AG10803 (cell line): ENCODE measurements around the gene PITPNC1.

Source experiments
- DNase-seq: peaks from one replicate; pipeline ENCODE4 v3.0.0; 2010; ENCODE audit warnings: low read depth
- H3K4me3 ChIP-seq: 2 replicates; pipeline ENCODE4 v1.5.1; 2011; ENCODE audit warnings: mild to moderate bottlenecking, low read length, control low read depth
- CTCF ChIP-seq: conservative IDR thresholded peaks from 2 replicates; pipeline ENCODE4 v1.5.1; 2011; ENCODE audit warnings: mild to moderate bottlenecking, low read length, control low read depth, inconsistent platforms

PITPNC1 gene

DNA sequence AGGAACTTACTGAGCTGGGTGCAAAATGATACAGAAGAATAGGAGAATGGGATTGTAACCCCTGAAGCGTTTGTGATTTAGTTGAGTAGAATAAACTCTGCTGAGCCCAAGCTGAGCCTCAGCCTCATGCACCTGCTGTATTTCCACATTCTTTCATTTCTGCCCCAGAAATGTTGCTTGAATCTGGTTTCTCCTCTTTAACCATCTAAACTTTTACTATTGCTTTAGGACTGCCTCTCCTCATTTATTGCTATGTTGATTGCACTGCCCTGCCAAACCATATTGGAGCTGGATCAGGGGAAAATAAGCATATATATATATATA, 64.8 kb downstream of the PITPNC1 start:
- TF ChIP-seq CTCF, result no peak
- no peak overlapping the region for H3K4me3 ChIP-seq
- DNase-seq, result no peak

DNA sequence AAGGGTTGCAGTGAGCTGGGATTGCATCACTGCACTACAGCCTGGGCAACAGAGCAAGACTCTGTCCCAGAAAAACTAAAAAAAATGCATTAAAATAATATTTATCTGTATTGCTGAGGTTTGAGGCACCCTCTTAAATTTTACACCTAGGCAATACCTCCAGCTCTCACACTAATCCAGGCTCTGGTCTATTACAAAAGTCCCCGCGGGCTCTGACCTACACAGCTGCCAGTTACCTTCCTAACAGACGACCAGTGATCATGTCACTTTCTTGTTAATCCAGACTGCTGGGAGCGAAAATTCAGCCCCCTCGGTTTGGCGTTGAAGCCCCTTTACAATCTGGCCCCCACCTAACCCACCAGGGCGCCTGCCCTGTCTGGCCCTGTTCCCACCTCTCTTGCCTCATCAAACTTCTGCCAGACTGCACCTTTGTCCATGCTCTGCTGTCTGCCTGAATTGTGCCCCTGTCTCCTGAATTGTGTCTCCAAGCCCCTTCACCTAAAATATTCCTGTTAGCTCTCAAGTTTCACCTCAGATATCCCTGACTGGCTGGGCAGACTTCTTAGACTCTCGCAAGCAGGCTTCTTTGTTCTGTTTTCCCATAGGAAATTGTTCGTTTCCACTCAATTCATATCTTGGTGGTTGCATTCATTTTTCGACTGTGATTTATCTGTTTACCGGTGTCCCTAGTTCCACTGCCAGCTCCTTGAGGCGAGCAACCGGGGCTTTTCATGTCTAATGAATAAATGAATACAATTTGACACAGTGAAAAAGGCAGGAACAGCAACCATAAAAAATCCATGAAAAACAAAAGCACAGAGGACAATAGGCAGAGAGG, 65.9 kb downstream of the PITPNC1 start:
- H3K4me3 ChIP-seq, result no peak overlapping the region
- no peak for DNase-seq
- no peak for TF ChIP-seq CTCF

DNA sequence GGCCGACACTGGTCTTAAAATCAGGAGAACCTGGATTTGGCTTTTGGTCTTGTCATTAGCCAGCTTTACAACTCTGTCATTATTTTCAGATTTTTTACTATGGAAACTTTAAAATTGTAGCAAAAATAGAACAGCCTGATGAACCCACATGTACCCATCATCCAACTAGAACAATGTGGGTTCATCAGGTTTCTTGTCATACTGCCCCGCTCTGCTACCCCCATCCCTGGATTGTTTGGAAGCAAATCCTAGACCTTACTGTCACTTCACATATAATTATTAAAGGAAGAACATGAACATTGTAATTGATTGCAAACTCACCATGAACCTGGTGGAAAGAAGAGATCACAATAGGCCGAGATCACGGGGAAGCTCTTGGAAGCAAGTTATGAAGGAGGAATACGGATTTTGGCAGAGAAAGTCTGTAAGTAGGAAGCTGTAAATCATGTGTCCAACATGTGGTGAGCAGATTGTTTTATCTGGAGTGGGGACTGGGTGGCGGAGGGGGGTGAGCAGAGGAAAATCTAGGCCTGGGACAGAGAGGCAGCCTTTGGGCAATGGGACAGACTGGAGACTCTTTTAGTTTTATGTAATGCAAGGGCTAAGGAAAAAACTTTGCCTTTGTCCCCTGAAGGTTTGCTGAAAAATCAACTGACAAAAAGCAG, 67.0 kb downstream of the PITPNC1 start:
- DNase-seq, result peak; percentile 87
- no peak overlapping the region for H3K4me3 ChIP-seq
- no peak for TF ChIP-seq CTCF

DNA sequence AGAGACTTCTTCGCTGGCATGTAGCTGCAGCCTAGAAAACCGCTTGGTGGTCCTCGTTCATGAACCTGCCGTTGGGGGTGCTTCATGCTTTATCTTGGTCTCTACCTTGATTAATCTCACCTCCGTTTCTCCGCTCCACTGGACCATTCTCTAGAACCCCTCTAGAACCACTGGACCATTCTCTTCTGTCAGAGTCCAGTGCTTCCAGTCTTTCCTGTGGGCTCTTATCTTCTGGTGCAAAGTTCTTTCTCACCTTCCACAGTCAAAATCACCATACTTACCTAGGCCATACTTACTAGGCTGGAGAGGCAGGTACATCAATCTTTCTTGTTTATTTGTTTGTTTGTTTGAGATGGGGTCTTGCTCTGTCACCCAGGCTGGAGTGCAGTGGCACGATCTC, 71.4 kb downstream of the PITPNC1 start:
- DNase-seq, result no peak
- no peak overlapping the region for H3K4me3 ChIP-seq
- no peak for TF ChIP-seq CTCF

DNA sequence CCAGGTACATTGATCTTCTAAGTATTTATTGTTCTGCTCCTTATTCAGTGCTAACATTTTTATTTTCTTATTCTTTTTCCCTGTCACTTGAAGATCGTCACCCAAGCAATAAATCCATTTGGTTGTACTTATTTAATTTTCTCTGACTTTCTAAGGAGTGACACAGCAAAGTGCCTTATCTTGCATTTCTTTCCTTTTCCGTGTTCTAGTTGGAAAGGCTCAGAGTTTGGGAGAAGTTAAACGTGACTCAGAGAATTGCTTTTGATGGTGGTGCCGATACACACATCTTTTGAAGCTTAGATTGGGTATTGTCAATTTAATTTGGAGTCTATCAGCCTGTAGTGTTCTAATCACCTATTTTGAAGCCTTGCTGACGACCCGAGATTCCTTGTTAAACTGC, 72.0 kb downstream of the PITPNC1 start:
- DNase-seq, result no peak
- TF ChIP-seq CTCF, result no peak
- no peak overlapping the region for H3K4me3 ChIP-seq

GRCh38 chr17:67449845-67450755, 73.0 kb downstream of the PITPNC1 start:
- DNase-seq, result no peak
- H3K4me3 ChIP-seq, result no peak overlapping the region
- TF ChIP-seq CTCF, result no peak
